ENCODE measurements around the gene COL16A1. TPM values are rescaled to one million over a fixed set of nuclear protein-coding genes. Genes with fewer than 3 reads are reported as not detected.

COL16A1 gene
- total RNA-seq, 1 donor = 86.4 TPM

GRCh38 chr1:31715873-31716220, 12.0 kb upstream of the COL16A1 start:
- TF ChIP-seq CTCF (IDR thresholded peaks at IDR 0.05; ENCODE audit: insufficient read depth, low read depth, low read length) = no peak
- no peak for DNase-seq (ENCODE audit: low read depth)
- H3K4me3 ChIP-seq (ENCODE audit: low read depth, low read length) = peak overlapping the region; percentile 35

GRCh38 chr1:31715087-31715872, 11.5 kb upstream of the COL16A1 start:
- peak; percentile 92 for DNase-seq (ENCODE audit: low read depth)
- TF ChIP-seq CTCF (IDR thresholded peaks at IDR 0.05; ENCODE audit: insufficient read depth, low read depth, low read length) = peak; percentile 92
- H3K4me3 ChIP-seq (ENCODE audit: low read depth, low read length) = peak overlapping the region; percentile 46

DNA sequence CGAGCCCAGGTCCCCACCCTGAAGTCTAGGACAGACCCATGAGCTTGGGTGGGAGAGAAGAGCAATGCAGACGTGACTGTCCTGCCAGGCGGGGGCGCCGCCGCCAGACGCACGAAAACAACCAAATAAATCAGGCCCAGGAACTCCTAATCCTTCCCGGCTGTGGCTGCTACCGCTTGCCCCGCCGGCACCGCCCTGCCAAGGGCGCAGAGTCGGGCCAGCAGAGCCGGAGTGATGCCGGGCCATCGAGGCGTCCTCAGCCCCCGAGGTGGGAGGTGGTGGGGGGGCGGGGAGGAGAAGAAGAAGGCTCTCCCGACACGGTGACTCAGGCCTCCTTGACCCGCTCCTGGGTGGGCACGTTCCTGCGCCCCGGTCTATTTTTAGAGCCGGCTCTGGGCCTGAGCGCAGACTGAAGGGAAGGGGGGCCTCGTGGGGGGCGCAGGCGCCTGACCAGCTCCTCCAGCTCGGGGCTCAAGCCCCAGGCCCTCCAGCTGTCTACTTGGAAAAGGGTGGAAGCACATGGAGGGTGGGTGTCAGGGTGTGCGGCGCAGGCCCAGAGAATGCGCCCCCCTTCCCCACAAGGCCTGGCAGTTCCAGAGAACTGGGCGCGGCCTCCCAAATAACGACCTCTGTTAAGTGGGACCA, 10.7 kb upstream of the COL16A1 start:
- TF ChIP-seq CTCF (IDR thresholded peaks at IDR 0.05; ENCODE audit: insufficient read depth, low read depth, low read length) = peak; percentile 49
- peak overlapping the region; percentile 46 for H3K4me3 ChIP-seq (ENCODE audit: low read depth, low read length)
- peak; percentile 91 for DNase-seq (ENCODE audit: low read depth)

DNA sequence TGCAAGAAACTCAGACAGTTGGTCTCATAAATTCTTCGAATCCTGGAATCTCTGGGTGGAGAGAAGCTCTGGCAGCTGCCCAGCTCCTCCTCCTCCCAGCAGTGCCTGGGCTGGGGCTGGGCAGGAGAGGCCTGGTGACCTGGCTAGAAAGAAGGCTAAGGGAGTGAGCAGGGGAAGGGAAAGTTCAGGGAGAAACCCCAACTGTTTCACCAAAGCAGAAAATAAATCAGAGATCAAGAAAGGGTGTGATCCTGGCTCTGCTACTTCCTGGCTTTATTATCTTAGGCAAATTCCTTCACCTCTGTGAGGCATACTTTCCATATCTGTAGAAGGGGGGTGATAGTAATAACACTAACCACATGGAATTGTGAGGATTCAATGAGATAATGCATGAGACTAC, 8.8 kb upstream of the COL16A1 start:
- TF ChIP-seq CTCF (IDR thresholded peaks at IDR 0.05; ENCODE audit: insufficient read depth, low read depth, low read length) = no peak
- H3K4me3 ChIP-seq (ENCODE audit: low read depth, low read length) = no peak overlapping the region
- DNase-seq (ENCODE audit: low read depth) = peak; percentile 94

- peak; percentile 59 for DNase-seq (ENCODE audit: low read depth)
- TF ChIP-seq CTCF (IDR thresholded peaks at IDR 0.05; ENCODE audit: insufficient read depth, low read depth, low read length) = no peak
- H3K4me3 ChIP-seq (ENCODE audit: low read depth, low read length) = peak overlapping the region; percentile 21
These were observed 8.3 kb upstream of the COL16A1 start for GRCh38 chr1:31712068-31712467.

DNA sequence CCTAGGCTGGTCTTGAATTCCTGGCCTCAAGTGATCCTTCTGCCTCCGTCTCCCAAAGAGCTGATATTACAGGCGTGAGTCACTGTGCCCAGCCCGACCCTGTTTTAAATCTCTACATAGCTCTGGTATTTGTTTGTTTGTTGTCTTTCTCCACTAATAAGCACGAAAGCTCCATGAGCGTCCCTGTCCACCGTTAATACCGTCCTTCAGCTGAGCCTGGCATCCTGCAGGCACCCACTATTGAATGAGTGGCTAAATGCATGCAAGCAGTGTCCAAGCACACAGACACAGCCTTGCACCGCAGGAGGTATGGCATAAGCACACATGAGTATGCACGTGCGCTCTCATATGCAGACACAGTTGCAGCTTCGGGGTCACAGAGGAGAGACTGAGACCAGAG, 4.5 kb upstream of the COL16A1 start:
- no peak for TF ChIP-seq CTCF (IDR thresholded peaks at IDR 0.05; ENCODE audit: insufficient read depth, low read depth, low read length)
- H3K4me3 ChIP-seq (ENCODE audit: low read depth, low read length) = no peak overlapping the region
- DNase-seq (ENCODE audit: low read depth) = peak; percentile 53

Measured in fibroblast of villous mesenchyme (primary cell).